GM12801 (cell line): ENCODE measurements around the gene CATSPERB.

Experiments
- TF ChIP-seq, protein P1 (sequence below): IDR thresholded peaks from one replicate; pipeline ENCODE4 v1.5.1; 2011; ENCODE audit warnings: control low read depth; ENCODE audit not compliant: insufficient read length; ENCODE audit errors: extremely low read depth

Gene CATSPERB

DNA sequence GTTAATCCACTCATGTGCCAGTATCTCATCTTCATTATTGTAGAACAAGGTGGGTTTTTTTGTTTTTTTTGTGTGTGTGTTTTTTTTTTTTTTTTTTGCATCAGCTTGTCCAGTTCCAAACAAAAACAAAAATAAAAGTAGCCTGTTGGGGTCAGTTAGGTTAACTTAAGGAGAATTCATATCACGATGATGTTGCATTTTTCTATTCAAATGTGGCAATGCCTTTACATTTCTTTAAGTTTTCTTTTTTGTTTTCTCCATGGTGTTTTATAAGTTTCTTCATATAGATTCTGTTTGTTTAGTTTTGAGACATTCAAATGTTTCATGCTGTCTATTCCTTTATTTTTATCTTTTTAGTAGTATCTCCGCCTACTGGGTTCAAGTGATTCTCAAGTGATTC is 16.2 kb upstream of the CATSPERB start:
- TF ChIP-seq, protein P1, sequence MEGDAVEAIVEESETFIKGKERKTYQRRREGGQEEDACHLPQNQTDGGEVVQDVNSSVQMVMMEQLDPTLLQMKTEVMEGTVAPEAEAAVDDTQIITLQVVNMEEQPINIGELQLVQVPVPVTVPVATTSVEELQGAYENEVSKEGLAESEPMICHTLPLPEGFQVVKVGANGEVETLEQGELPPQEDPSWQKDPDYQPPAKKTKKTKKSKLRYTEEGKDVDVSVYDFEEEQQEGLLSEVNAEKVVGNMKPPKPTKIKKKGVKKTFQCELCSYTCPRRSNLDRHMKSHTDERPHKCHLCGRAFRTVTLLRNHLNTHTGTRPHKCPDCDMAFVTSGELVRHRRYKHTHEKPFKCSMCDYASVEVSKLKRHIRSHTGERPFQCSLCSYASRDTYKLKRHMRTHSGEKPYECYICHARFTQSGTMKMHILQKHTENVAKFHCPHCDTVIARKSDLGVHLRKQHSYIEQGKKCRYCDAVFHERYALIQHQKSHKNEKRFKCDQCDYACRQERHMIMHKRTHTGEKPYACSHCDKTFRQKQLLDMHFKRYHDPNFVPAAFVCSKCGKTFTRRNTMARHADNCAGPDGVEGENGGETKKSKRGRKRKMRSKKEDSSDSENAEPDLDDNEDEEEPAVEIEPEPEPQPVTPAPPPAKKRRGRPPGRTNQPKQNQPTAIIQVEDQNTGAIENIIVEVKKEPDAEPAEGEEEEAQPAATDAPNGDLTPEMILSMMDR: no peak

DNA sequence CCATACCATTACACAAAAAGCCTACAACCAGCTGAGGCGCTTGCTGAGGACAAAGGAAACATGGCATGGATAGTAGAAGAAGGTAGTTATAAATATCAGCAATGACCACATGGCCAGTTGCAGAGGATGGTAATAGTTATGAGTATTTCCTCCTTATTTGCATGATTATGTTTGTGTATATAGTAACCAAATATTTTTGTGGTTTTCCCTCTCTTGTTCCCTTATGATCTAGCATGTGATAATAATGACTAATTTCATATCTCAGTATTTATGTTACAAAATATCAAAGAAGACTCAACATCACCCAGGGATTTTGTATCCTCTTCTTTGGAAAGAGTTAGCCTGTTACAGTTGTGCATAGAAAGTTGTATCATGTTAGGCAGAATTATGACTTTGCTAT is 13.5 kb upstream of the CATSPERB start:
- TF ChIP-seq, protein P1: no peak

DNA sequence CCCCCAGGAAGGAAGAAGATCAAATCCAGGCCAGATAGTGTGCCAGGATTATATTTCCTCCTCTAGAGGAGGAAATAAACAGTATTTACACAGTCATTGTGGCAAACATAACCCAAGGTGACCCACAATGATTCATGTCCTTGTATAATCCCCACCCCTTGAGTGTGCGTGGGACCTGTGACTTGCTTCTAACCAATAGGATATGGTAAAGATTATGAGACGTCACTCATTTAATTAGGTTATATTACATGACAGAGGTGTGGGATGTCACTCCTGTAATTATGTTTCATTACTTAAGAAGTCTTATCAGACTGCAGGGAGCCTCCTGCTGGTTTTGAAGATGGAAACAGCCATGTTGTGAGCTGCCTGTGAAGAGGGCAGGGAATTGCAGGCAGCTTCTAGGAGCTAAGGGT is 12.2 kb upstream of the CATSPERB start:
- TF ChIP-seq, protein P1: no peak

DNA sequence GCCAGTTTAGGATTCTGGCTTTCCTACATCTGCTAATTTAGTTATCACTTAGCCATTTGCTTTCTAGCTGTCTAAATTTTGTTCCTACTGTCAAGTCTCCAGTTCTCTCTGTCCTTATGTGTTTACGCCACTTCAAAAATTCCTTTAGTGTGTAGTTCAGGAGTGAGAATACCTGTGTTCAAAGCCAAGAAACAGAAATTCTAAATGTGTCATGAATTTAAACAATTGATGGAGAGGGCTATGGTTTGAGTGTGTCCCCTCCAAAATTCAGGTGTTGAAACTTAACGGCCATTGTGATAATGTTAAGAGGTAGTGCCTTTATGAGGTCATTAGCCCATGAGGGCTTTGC is 11.4 kb upstream of the CATSPERB start:
- TF ChIP-seq, protein P1: no peak

DNA sequence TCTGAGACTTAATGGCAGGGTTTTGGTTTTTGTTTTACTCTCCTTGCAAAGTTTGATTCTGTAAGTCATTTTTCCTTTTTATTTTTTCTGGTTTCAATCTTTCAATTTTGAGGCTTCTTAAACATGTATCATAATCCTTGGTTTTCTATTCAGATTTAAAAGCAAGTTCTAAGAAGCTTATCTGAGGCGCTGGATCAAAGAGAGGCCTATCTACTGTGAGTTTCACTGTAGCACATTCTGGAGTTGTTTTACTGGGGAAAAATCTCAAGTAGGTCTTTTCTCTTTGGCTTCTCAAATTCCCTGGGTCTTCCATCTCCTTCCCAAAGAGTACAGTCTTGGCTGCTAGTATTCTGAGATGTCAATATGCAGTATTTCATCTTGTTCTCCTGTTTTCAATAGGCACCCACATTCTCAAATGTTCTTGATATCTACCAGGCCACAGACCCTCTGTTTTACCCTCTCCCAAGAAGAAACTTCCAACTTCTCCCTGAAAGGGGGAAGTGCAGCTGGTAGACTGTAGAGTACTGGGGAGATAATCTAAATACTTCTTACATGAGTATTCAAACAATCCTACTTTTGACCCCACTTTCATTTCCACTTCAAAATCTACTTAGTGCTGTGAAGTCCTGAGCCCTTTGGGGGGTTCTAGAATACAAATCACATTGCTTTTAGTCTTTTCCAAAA is 10.9 kb upstream of the CATSPERB start:
- TF ChIP-seq, protein P1: no peak

DNA sequence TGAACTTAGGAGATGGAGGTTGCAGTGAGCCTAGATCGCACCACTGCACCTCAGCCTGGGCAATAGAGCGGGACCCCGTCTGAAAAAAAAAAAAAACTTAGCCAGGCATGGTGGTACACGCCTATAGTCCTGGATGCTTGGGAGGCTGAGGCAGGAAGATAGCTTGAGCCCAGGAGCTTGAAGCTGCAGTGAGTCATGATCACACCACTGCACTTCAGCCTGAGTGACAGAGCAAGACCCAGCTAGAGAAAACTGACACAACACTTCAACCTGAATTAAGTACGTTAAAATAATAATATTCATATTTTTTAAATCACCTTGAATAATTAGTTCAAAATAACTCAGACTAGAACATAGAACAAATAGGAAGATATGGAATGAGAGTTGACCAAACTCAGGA is 5.7 kb upstream of the CATSPERB start:
- TF ChIP-seq, protein P1: no peak

DNA sequence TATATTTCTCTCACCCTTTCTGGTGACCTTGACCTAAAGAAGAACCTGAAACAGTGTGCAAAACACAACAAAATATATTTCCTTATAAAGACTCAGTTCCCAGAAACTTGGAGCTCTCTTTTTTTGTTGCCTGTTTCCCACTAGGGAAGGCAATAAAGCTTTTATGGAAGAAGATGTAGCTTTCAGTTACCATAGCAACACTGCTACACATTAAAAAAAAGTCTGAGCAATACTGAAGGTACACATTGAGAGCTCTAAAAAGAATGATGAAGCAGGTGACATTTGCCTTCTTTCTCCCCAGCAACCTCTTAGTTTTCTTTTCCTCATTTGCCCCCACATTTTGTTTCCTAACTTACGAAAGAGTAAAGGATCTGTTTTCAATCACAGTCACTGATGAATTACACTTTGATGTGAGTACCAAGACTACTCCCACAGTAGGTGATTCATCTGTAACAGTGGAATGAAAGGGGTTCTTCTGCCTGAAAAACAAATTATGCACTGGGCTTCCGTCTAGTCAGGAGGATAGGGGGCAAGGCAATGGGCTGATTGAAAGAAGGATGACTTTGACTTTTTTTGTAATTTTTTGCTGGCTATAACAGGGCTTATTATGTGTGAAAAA is 1.1 kb upstream of the CATSPERB start:
- TF ChIP-seq, protein P1: no peak
